Measurements from ENCODE around the gene GVQW3. TPM values are rescaled to one million over a fixed set of nuclear protein-coding genes. Genes with fewer than 3 reads are reported as not detected.

GVQW3 gene
- polyA plus RNA-seq, 2 donors: 0.11 to 0.16 TPM

DNA sequence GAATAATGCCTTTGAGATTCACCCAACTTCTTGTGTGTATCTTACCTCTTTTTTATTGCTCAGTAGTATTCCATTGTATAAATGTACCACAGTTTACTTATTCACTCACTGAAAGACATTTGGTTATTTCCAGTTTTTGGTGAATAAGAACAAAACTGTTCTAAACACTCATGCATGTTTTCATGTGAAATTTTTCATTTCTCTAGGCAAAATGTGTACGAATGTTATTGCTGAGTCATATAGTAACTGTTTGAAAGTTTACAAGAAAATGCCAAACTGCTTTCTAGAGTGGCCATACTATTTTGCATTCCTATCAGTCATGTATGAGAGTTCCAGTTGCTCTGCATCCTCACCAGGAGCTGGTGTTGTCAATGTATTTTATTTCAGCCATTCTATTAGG is 54.9 kb downstream of the GVQW3 start:
- no peak overlapping the region for H3K4me3 ChIP-seq (ENCODE audit: low read depth in 1 of 2, low read length in 2 of 2)
- H3K4me1 ChIP-seq (ENCODE audit: control insufficient read depth in 2 of 2, insufficient read depth in 2 of 2, low read length in 1 of 2): no peaks in the 10 kb centered on the region
- H3K36me3 ChIP-seq (ENCODE audit: control insufficient read depth in 2 of 2, insufficient read depth in 2 of 2, low read length in 1 of 2): no peaks in the 10 kb centered on the region
- no peaks in the 10 kb centered on the region for H3K27me3 ChIP-seq (ENCODE audit: control insufficient read depth in 1 of 2, insufficient read depth in 2 of 2, low read length in 2 of 2)
- 78 to 86% methylated on average over 1 of the region's 1 CpG for WGBS, 2 donors
- H3K9me3 ChIP-seq (ENCODE audit: control insufficient read depth in 2 of 2, insufficient read depth in 1 of 2, low read depth in 1 of 2, low read length in 1 of 2): no peaks in the 10 kb centered on the region
- H3K27ac ChIP-seq (ENCODE audit: low read depth in 2 of 2, low read length in 1 of 2): no peak overlapping the region

DNA sequence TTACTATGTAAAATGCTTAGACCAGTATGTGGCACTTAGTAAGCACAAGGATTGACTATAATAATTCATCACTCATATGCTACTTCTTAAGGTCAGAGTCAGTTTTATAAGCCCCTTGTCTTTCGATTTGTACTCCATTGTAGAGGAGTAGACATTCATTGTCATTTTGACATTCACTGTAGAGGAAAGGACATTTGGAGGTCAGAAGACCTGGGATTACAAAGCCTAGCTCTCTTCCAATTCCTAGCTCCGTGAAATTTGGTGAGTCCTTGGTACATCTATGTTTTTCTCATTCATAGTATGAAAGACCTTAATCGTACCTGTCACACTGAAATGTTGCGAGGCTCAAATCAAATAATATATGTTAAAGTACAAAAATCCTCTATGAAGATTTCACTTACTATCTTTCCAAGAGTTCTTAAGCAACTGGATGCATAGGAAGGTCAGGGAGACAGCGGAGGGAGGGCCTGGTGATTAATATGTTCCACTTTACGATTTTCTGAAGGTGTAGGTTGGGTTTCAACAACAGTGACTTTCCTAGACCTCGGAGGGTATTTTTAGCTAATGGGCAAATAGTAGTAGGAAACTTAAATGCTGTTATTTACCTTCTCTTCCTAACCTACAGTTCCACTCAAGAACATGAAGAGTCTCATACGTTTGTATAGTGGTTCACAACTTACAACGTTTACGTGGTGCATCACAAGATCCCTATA is 62.3 kb downstream of the GVQW3 start:
- H3K36me3 ChIP-seq (ENCODE audit: control insufficient read depth in 2 of 2, insufficient read depth in 2 of 2, low read length in 1 of 2): no peaks in the 10 kb centered on the region
- no peak overlapping the region for H3K27ac ChIP-seq (ENCODE audit: low read depth in 2 of 2, low read length in 1 of 2)
- WGBS, 2 donors: 29 to 35% methylated on average over 10 of the region's 10 CpGs
- H3K4me1 ChIP-seq (ENCODE audit: control insufficient read depth in 2 of 2, insufficient read depth in 2 of 2, low read length in 1 of 2): peaks cover 0 to 2% of the 10 kb centered on the region in 2 donors
- H3K9me3 ChIP-seq (ENCODE audit: control insufficient read depth in 2 of 2, insufficient read depth in 1 of 2, low read depth in 1 of 2, low read length in 1 of 2): no peaks in the 10 kb centered on the region
- no peaks in the 10 kb centered on the region for H3K27me3 ChIP-seq (ENCODE audit: control insufficient read depth in 1 of 2, insufficient read depth in 2 of 2, low read length in 2 of 2)
- H3K4me3 ChIP-seq (ENCODE audit: low read depth in 1 of 2, low read length in 2 of 2): peak overlapping the region; percentile 87 to 94

DNA sequence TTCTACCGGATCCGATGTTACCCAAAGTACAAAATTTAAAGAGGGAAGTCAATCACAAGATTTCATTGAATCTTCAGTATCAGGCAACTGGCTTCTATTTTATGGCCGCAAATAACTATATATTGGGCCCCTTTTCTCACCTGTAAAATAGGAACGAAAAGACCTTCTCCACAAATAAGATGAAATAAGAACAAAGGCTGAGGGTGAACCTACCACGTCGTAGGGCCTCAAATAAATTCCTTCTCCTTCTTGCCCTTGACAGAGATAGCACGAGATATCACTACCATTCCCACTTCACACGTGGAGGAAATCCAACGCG is 62.9 kb downstream of the GVQW3 start:
- peaks cover 0 to 2% of the 10 kb centered on the region in 2 donors for H3K4me1 ChIP-seq (ENCODE audit: control insufficient read depth in 2 of 2, insufficient read depth in 2 of 2, low read length in 1 of 2)
- peak overlapping the region; percentile 87 to 94 for H3K4me3 ChIP-seq (ENCODE audit: low read depth in 1 of 2, low read length in 2 of 2)
- no peaks in the 10 kb centered on the region for H3K9me3 ChIP-seq (ENCODE audit: control insufficient read depth in 2 of 2, insufficient read depth in 1 of 2, low read depth in 1 of 2, low read length in 1 of 2)
- peak overlapping the region; percentile 91 to 95 for H3K27ac ChIP-seq (ENCODE audit: low read depth in 2 of 2, low read length in 1 of 2)
- no peaks in the 10 kb centered on the region for H3K36me3 ChIP-seq (ENCODE audit: control insufficient read depth in 2 of 2, insufficient read depth in 2 of 2, low read length in 1 of 2)
- WGBS, 2 donors: 0% methylated on average over 10 of the region's 10 CpGs
- no peaks in the 10 kb centered on the region for H3K27me3 ChIP-seq (ENCODE audit: control insufficient read depth in 1 of 2, insufficient read depth in 2 of 2, low read length in 2 of 2)

DNA sequence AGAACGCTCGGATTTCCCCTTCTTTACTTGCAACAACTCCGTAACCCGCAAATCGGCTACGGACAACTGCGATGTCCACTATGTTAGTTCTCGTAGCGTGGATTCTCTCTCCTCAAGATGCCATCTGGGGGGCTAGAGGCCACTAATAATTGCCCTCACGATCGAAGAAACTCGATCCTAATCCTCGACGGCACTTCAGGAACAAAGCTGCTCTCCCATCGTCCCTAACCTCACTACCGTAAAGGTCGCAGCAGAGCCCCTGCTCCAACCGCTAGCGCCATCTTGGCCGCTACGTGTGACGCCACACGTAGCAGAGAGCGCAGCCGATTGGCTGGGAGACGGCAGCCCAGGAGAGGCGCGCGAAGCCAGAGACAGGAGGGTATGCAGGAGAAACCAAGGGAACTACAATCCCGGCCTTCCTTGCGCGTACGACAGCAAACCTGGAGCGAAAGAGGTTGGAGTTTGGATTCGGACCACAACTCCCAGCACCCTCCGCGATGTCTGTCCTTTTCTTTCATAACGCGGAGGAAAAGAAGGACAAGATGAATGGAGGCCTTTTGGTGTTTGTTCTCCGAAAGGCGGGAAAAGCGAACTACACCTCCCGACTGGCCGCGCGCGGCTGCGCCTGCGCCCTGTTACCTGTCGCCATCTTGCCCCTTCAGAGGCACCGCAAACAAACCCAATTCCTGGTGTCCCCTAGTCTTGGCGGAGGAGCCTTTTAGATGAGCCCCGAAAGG is 63.4 kb downstream of the GVQW3 start, which contains the start of gene EMSY:
Gene EMSY (plus strand): TSS at position 635 of the 737 bp plus-strand sequence. CDS start 1,921 bp downstream, outside the sequence.
- H3K9me3 ChIP-seq (ENCODE audit: control insufficient read depth in 2 of 2, insufficient read depth in 1 of 2, low read depth in 1 of 2, low read length in 1 of 2): no peaks in the 10 kb centered on the region
- no peaks in the 10 kb centered on the region for H3K27me3 ChIP-seq (ENCODE audit: control insufficient read depth in 1 of 2, insufficient read depth in 2 of 2, low read length in 2 of 2)
- 0% methylated on average over 53 of the region's 53 CpGs for WGBS, 2 donors
- H3K4me3 ChIP-seq (ENCODE audit: low read depth in 1 of 2, low read length in 2 of 2): peak within 1 kb of the TSS; percentile 87 to 94
- H3K36me3 ChIP-seq (ENCODE audit: control insufficient read depth in 2 of 2, insufficient read depth in 2 of 2, low read length in 1 of 2): no peaks in the 10 kb centered on the region
- H3K27ac ChIP-seq (ENCODE audit: low read depth in 2 of 2, low read length in 1 of 2): peak within 1 kb of the TSS; percentile 91 to 95
- H3K4me1 ChIP-seq (ENCODE audit: control insufficient read depth in 2 of 2, insufficient read depth in 2 of 2, low read length in 1 of 2): peaks cover 0 to 2% of the 10 kb centered on the region in 2 donors

DNA sequence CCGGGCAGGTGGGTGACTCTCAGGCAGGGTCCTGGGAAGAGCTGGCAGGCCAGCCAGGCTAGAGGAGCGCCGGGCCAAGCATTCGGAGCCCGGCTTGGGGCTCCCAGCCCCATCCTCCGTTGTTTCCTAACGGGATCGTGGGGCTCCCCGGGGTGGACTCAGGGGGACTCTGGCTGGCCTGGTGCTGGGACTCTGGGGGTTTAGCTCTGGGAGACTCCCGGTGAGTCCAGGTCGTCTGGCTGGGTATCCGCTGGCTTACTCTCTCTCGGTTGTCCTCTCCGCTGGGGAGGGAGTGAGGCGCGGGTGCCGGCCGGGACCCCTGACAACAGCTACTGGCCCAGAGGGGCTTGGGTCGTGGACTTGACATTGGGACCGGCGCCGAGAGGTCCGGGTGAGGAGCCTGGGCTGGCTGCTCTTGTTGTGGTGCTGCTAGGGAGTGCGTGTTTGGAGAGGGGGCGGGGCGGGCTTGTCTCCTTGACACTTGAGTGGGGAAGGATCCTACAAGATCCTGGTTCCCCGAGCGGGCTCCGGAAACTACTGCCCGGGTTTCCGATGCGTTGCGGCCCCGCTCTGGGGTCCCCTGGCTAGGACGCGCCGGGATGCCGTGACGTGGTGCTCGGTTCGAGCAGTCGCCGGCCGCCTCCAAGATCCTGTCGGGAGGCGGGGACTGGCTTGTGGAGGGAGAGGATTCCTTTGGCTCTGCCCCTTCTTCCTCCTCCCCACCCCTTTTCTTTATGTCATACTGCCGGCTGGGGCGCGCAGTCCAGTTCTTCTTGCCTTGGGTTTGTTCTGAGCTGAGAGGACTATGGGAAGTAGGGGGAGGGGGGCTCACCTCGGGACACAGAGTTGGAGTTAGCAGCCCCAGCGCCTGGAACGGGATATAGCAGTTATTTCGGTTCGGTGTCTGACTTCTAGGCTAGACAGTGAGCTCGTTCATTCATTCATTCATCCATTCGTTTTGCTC is 64.3 kb downstream of the GVQW3 start:
- Histone ChIP-seq H3K27ac (ENCODE audit: low read depth in 2 of 2, low read length in 1 of 2) (peak overlapping the region; percentile 87 to 95), H3K4me1 (ENCODE audit: control insufficient read depth in 2 of 2, insufficient read depth in 2 of 2, low read length in 1 of 2) (peaks cover 0 to 2% of the 10 kb centered on the region in 2 donors), H3K9me3 (ENCODE audit: control insufficient read depth in 2 of 2, insufficient read depth in 1 of 2, low read depth in 1 of 2, low read length in 1 of 2) (no peaks in the 10 kb centered on the region), H3K4me3 (ENCODE audit: low read depth in 1 of 2, low read length in 2 of 2) (peak overlapping the region; percentile 87 to 94), H3K36me3 (ENCODE audit: control insufficient read depth in 2 of 2, insufficient read depth in 2 of 2, low read length in 1 of 2) (no peaks in the 10 kb centered on the region), H3K27me3 (ENCODE audit: control insufficient read depth in 1 of 2, insufficient read depth in 2 of 2, low read length in 2 of 2) (no peaks in the 10 kb centered on the region)
- 0 to 1% methylated on average over 50 to 56 of the region's 56 CpGs for WGBS, 2 donors

DNA sequence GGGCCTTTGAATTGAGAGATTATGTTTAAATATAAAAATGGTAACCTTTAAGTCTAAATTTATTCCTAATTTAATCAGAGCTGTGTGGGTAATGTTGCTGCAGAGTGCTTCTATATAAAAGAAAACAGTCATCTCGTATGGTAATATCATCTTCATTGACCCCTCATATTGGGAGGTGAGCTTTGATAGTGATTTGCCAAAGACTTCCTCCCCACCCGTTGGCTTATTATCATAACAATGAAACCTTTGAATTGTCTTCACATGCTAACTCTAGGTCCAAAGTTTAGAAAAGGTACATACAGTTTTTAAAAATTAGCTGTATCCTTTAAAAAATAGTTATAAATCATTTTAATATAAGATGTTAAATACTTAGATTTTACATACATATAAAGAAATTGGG is 67.4 kb downstream of the GVQW3 start:
- H3K27ac ChIP-seq (ENCODE audit: low read depth in 2 of 2, low read length in 1 of 2): no peak overlapping the region
- WGBS, 2 donors: 37 to 61% methylated on average over 2 of the region's 2 CpGs
- H3K4me1 ChIP-seq (ENCODE audit: control insufficient read depth in 2 of 2, insufficient read depth in 2 of 2, low read length in 1 of 2): peaks cover 0 to 2% of the 10 kb centered on the region in 2 donors
- no peaks in the 10 kb centered on the region for H3K36me3 ChIP-seq (ENCODE audit: control insufficient read depth in 2 of 2, insufficient read depth in 2 of 2, low read length in 1 of 2)
- no peak overlapping the region for H3K4me3 ChIP-seq (ENCODE audit: low read depth in 1 of 2, low read length in 2 of 2)
- no peaks in the 10 kb centered on the region for H3K9me3 ChIP-seq (ENCODE audit: control insufficient read depth in 2 of 2, insufficient read depth in 1 of 2, low read depth in 1 of 2, low read length in 1 of 2)
- no peaks in the 10 kb centered on the region for H3K27me3 ChIP-seq (ENCODE audit: control insufficient read depth in 1 of 2, insufficient read depth in 2 of 2, low read length in 2 of 2)

DNA sequence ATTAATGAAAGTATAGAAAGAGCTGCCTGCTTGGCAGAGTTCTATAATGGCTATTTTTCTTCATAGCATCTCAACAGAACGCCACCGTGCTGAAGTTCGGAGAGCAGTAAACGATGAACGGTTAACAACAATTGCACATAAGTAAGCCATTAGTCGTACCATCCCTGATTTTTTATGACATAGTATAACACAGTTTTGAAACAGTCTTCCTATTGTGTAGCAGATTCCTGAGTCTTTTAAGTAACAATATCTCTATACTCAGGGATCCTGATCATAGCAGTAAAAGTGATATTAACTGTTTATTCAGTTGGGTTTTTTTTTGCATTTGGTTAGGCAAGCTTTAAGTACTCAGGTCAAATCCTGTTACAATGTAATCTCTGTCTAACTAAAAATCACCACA is 72.1 kb downstream of the GVQW3 start:
- Histone ChIP-seq H3K9me3 (ENCODE audit: control insufficient read depth in 2 of 2, insufficient read depth in 1 of 2, low read depth in 1 of 2, low read length in 1 of 2) (no peaks in the 10 kb centered on the region), H3K4me1 (ENCODE audit: control insufficient read depth in 2 of 2, insufficient read depth in 2 of 2, low read length in 1 of 2) (no peaks in the 10 kb centered on the region), H3K36me3 (ENCODE audit: control insufficient read depth in 2 of 2, insufficient read depth in 2 of 2, low read length in 1 of 2) (peaks cover 0 to 2% of the 10 kb centered on the region in 2 donors), H3K4me3 (ENCODE audit: low read depth in 1 of 2, low read length in 2 of 2) (no peak overlapping the region), H3K27ac (ENCODE audit: low read depth in 2 of 2, low read length in 1 of 2) (no peak overlapping the region), H3K27me3 (ENCODE audit: control insufficient read depth in 1 of 2, insufficient read depth in 2 of 2, low read length in 2 of 2) (no peaks in the 10 kb centered on the region)
- WGBS, 2 donors: 91 to 93% methylated on average over 6 of the region's 6 CpGs

DNA sequence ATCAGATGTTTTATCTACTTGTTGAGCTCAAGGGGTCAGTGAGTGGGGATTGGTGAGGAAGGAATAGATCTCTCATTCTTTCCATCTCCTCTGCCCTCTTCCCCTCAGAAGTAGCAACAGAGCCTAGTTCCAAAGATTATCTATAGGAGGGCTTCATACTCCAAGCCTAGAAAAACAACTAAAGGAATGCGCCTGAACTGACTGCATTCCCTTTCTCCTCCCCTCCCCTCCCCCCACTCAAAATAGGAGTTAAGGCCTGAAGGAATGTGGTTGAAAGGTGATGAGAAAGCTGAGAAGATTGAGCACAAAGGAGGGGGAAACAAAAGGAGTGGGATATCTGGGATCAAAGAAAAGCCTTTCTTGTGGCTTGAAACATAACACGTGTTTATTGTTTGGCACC is 74.2 kb downstream of the GVQW3 start:
- no peaks in the 10 kb centered on the region for H3K9me3 ChIP-seq (ENCODE audit: control insufficient read depth in 2 of 2, insufficient read depth in 1 of 2, low read depth in 1 of 2, low read length in 1 of 2)
- WGBS, 2 donors: 68 to 74% methylated on average over 2 of the region's 2 CpGs

DNA sequence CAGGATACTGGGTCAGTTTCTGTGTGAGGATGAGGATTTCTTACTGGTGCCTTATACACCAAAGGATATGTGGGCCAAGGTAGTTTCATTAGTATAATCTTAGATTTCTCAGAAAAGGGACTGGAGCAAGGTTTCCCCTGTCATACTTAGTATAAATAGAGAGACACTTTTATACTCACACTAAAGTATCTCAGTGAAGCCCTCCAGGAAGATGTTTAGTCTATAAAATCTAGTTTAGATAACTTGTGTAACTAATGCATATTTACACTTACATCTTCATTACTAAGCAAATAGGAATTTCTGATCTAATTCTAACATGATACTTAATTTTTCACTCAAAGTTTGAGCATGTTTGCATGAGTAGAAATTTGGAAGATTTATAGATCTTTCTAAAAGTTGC is 74.8 kb downstream of the GVQW3 start:
- H3K27me3 ChIP-seq (ENCODE audit: control insufficient read depth in 1 of 2, insufficient read depth in 2 of 2, low read length in 2 of 2): no peaks in the 10 kb centered on the region
- H3K4me1 ChIP-seq (ENCODE audit: control insufficient read depth in 2 of 2, insufficient read depth in 2 of 2, low read length in 1 of 2): no peaks in the 10 kb centered on the region
- no peak overlapping the region for H3K27ac ChIP-seq (ENCODE audit: low read depth in 2 of 2, low read length in 1 of 2)
- H3K4me3 ChIP-seq (ENCODE audit: low read depth in 1 of 2, low read length in 2 of 2): no peak overlapping the region
- H3K9me3 ChIP-seq (ENCODE audit: control insufficient read depth in 2 of 2, insufficient read depth in 1 of 2, low read depth in 1 of 2, low read length in 1 of 2): no peaks in the 10 kb centered on the region
- H3K36me3 ChIP-seq (ENCODE audit: control insufficient read depth in 2 of 2, insufficient read depth in 2 of 2, low read length in 1 of 2): peaks cover 0 to 2% of the 10 kb centered on the region in 2 donors

More for the DNA sequence above, 74.2 kb downstream of the GVQW3 start:
- Histone ChIP-seq H3K4me1 (ENCODE audit: control insufficient read depth in 2 of 2, insufficient read depth in 2 of 2, low read length in 1 of 2) (no peaks in the 10 kb centered on the region), H3K36me3 (ENCODE audit: control insufficient read depth in 2 of 2, insufficient read depth in 2 of 2, low read length in 1 of 2) (peaks cover 0 to 2% of the 10 kb centered on the region in 2 donors), H3K27ac (ENCODE audit: low read depth in 2 of 2, low read length in 1 of 2) (no peak overlapping the region), H3K4me3 (ENCODE audit: low read depth in 1 of 2, low read length in 2 of 2) (no peak overlapping the region), H3K27me3 (ENCODE audit: control insufficient read depth in 1 of 2, insufficient read depth in 2 of 2, low read length in 2 of 2) (no peaks in the 10 kb centered on the region)

Measured in esophagus (tissue), 2 donors.